K562 (cell line): ENCODE results near the gene KRTAP1-3. TPM values are rescaled to one million over a fixed set of nuclear protein-coding genes. Genes with fewer than 3 reads are reported as not detected.
"Not testable (repeated sequence)": the region's sequence is repeated elsewhere in the genome, so short reads cannot be mapped to it uniquely, and the experiment has no call there.

Source experiments
- ATAC-seq: fragments of 200-7000 bp; cut with Tn5 transposase; 3 replicates; pipeline ENCODE4 v1.9.1; 2020; ENCODE audit warnings: moderate library complexity
- Bru-seq: library from RNA; stranded (reverse); fragments of 400-500 nt; gene quantifications from one replicate; lab custom pipeline; 2021; lab: Mats Ljungman, UMichigan
- BruChase-seq, 2 experiments: library from RNA; stranded (reverse); fragments of 400-500 nt; gene quantifications; one replicate each; lab custom pipeline; 2021; lab: Mats Ljungman, UMichigan
- BruUV-seq: library from RNA; stranded (reverse); fragments of 400-500 nt; replicated peaks from 2 replicates; lab custom pipeline; 2021; lab: Mats Ljungman, UMichigan
- CTCF ChIA-PET: fragments of 300-600 bp; formaldehyde crosslinking; extraction: SDS; loops from one replicate; lab custom pipeline; 2021; ENCODE audit warnings: low intra/inter-chr PET ratio; lab: Yijun Ruan, JAX
- POLR2A ChIA-PET: fragments of 300-600, 350-650 bp; sonication (Branson Sonifier 250); formaldehyde crosslinking; extraction: SDS; loops from one replicate; lab custom pipeline; 2021; ENCODE audit warnings: antibody characterized with exemption, inconsistent platforms; lab: Yijun Ruan, JAX
- DNase-seq, 4 experiments: peaks; one replicate each; pipeline versions ENCODE4 v3.0.0 to v3.0.0-alpha.2; 2011 to 2018; ENCODE audit warnings: low spot score in 3 of 4, mixed read lengths in 3 of 4; ENCODE audit errors: extremely low read depth in 1 of 4
- FAIRE-seq: peaks from 2 replicates; lab custom pipeline; 2011; peaks lifted over from hg19 to GRCh38; lab: Jason Lieb, UNC
- H2AFZ ChIP-seq: 2 replicates; pipeline ENCODE4 v1.6.0; 2011; ENCODE audit warnings: low read depth, low read length, control low read depth, inconsistent platforms
- H3K27ac ChIP-seq: fragments of 200-600 bp; 3 replicates; pipeline ENCODE4 v1.8.0; 2011; ENCODE audit warnings: low read depth, mild to moderate bottlenecking, control low read depth, inconsistent platforms, low read length, moderate library complexity, mixed read lengths; ENCODE audit errors: extremely low read depth
- H3K27me3 ChIP-seq, 2 experiments: fragments of 300-600 bp in 1 of 2; 2 replicates in 1 of 2; 3 replicates in 1 of 2; pipeline versions ENCODE4 v1.6.0 to v1.8.0; 2011; ENCODE audit warnings: inconsistent platforms in 2 of 2, low read length in 2 of 2, mild to moderate bottlenecking in 1 of 2, mixed read lengths in 1 of 2, moderate library complexity in 1 of 2; ENCODE audit not compliant: control insufficient read depth in 2 of 2, insufficient read depth in 2 of 2
- H3K36me3 ChIP-seq: fragments of 300-600 bp; 3 replicates; pipeline ENCODE4 v1.8.0; 2011; ENCODE audit warnings: mild to moderate bottlenecking, low read length, inconsistent platforms; ENCODE audit not compliant: control insufficient read depth, insufficient read depth
- H3K4me1 ChIP-seq, 2 experiments: fragments of 200-600 bp in 1 of 2; replicated peaks in 1 of 2; 2 replicates in 1 of 2; 3 replicates in 1 of 2; pipeline versions ENCODE4 v1.5.1 to v1.8.0; 2011; ENCODE audit warnings: inconsistent platforms in 2 of 2, low read length in 2 of 2, mild to moderate bottlenecking in 1 of 2, mixed read lengths in 1 of 2, moderate library complexity in 1 of 2; ENCODE audit not compliant: control insufficient read depth in 2 of 2, insufficient read depth in 2 of 2
- H3K4me2 ChIP-seq: 2 replicates; pipeline ENCODE4 v1.6.1; 2011; ENCODE audit warnings: low read length, control low read depth, inconsistent platforms, mixed read lengths; ENCODE audit not compliant: insufficient read depth
- H3K4me3 ChIP-seq: fragments of 200-600 bp; sonication (generic), shearing (Covaris generic); 2 replicates; pipeline ENCODE4 v1.5.1; 2016; ENCODE audit warnings: control low read depth, inconsistent platforms
- H3K79me2 ChIP-seq: fragments of 200-600 bp; 3 replicates; pipeline ENCODE4 v1.8.0; 2011; ENCODE audit warnings: low read length, inconsistent platforms; ENCODE audit not compliant: control insufficient read depth, insufficient read depth
- H3K9ac ChIP-seq, 2 experiments: 2 replicates each; pipeline versions ENCODE4 v1.6.0 to v1.6.1; 2011; ENCODE audit warnings: low read depth in 2 of 2, low read length in 2 of 2, control low read depth in 1 of 2, inconsistent platforms in 1 of 2, mild to moderate bottlenecking in 1 of 2, mixed read lengths in 1 of 2; ENCODE audit not compliant: insufficient read depth in 1 of 2
- H3K9me1 ChIP-seq: one replicate; pipeline ENCODE4 v1.6.0; 2011; ENCODE audit warnings: inconsistent platforms, mild to moderate bottlenecking, low read length, moderate library complexity; ENCODE audit not compliant: control insufficient read depth, insufficient read depth
- H3K9me3 ChIP-seq: replicated peaks from 2 replicates; pipeline ENCODE4 v1.5.1; 2011; ENCODE audit warnings: low read depth, low read length, inconsistent platforms; ENCODE audit not compliant: control insufficient read depth, insufficient read depth
- H4K20me1 ChIP-seq: replicated peaks from 2 replicates; pipeline ENCODE4 v1.6.1; 2011; ENCODE audit warnings: low read length, inconsistent platforms, mixed read lengths; ENCODE audit not compliant: control insufficient read depth, insufficient read depth
- WGBS: fragments of 100-300 bp; shearing (Covaris generic); methylation state at CpG from one replicate; pipeline ENCODE4 v1.1.6; 2016; ENCODE audit warnings: low coverage, mixed read lengths; ENCODE audit not compliant: insufficient coverage; ENCODE audit errors: missing lambda C conversion rate; 5-methylcytosine and 5-hydroxymethylcytosine counted together
- in situ Hi-C: fragments of 300-500 bp; cut with MboI; formaldehyde crosslinking; loops from 4 replicates; pipeline ENCODE4 v1.15.0; 2018; ENCODE audit warnings: inconsistent platforms, mixed read lengths
- intact Hi-C: fragments of 100-400 bp; cut with micrococcal nuclease; formaldehyde crosslinking; loops from 2 replicates; pipeline ENCODE4 v1.14.2; 2022
- long read RNA-seq, 3 experiments: library from polyadenylated mRNA in 2 of 3; library from RNA in 1 of 3; unstranded in 2 of 3; stranded (forward) in 1 of 3; transcript quantifications; one replicate each; pipeline ENCODE4 v2.0.0, GENCODE V29; 2019 to 2022
- polyA minus RNA-seq, 3 experiments: library from RNA; depleted of rRNA, polyadenylated mRNA; stranded (reverse); fragments of >200 nt; gene quantifications; 2 replicates each; pipeline ENCODE4 v1.2.3, GENCODE V29; 2011
- polyA plus RNA-seq, 8 experiments: library from polyadenylated mRNA; depleted of rRNA in 4 of 8; stranded (reverse) in 5 of 8; unstranded in 3 of 8; fragments of >200 nt; fragmentation: Nextera tagmentation in 2 of 8; fragmentation: Illumina TruSeq in 1 of 8; extraction: Ambion mirVana in 2 of 8; extraction: Trizol in 1 of 8; gene quantifications; 2 replicates each; pipeline versions ENCODE4 v1.2.1 to v1.2.3, GENCODE V29; 2011 to 2014; ENCODE audit warnings: inconsistent platforms in 1 of 8, missing spikeins in 1 of 8
- total RNA-seq, 7 experiments: library from RNA; depleted of rRNA in 6 of 7; stranded (reverse); fragments of >200 nt in 6 of 7; fragmentation: Illumina TruSeq in 2 of 7; extraction: Trizol in 2 of 7; gene quantifications; 2 replicates each; pipeline versions ENCODE4 v1.2.1 to v1.2.3, GENCODE V29; 2011 to 2021; ENCODE audit warnings: low replicate concordance in 1 of 7

The KRTAP1-3 gene, protein sequence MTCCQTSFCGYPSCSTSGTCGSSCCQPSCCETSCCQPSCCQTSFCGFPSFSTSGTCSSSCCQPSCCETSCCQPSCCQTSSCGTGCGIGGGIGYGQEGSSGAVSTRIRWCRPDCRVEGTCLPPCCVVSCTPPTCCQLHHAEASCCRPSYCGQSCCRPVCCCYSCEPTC
- not detected in 2 replicates for total RNA-seq (2011; cell fraction: chromatin; rRNA removed; ENCODE audit: low replicate concordance)
- total RNA-seq (2011; cell fraction: nucleolus; rRNA removed) = not detected in 2 replicates
- total RNA-seq (2011; cell fraction: nucleoplasm; rRNA removed) = not detected in 2 replicates
- total RNA-seq (2014; rRNA removed) (not detected in 2 replicates), total RNA-seq (2014; rRNA removed; fragmentation: Illumina TruSeq; extraction: Trizol) (not detected in 2 replicates), total RNA-seq (2015; rRNA removed; fragmentation: Illumina TruSeq; extraction: Trizol) (not detected in 2 replicates), total RNA-seq (2021) (not detected in 2 replicates), polyA plus RNA-seq (2011; rRNA removed) (not detected in 2 replicates), polyA plus RNA-seq (2014; fragmentation: Illumina TruSeq; extraction: Trizol) (not detected in 2 replicates), polyA plus RNA-seq (2014; fragmentation: Nextera tagmentation; extraction: Ambion mirVana) (not detected), polyA plus RNA-seq (2014; rRNA removed) (not detected in 2 replicates), polyA minus RNA-seq (2011; rRNA and poly(A)+ RNA removed) (not detected in 2 replicates), Bru-seq, nascent RNA (not detected), BruChase-seq, experiment 1, labeled RNA remaining after a 2-hour chase (not detected), BruChase-seq, experiment 2, labeled RNA remaining after a 6-hour chase (not detected)
- not detected in 2 replicates for polyA plus RNA-seq (2011; cell fraction: cytosol; rRNA removed)
- polyA plus RNA-seq (2011; cell fraction: nucleus; rRNA removed) = not detected in 2 replicates
- not detected in 2 replicates for polyA plus RNA-seq (2012)
- not detected in 2 replicates for polyA minus RNA-seq (2011; cell fraction: cytosol; rRNA and poly(A)+ RNA removed)
- not detected in 2 replicates for polyA minus RNA-seq (2011; cell fraction: nucleus; rRNA and poly(A)+ RNA removed)
- long read RNA-seq, experiment 1 = 0 reads
- long read RNA-seq, experiment 2 = 0 reads
- long read RNA-seq, experiment 3 = 0 reads

DNA sequence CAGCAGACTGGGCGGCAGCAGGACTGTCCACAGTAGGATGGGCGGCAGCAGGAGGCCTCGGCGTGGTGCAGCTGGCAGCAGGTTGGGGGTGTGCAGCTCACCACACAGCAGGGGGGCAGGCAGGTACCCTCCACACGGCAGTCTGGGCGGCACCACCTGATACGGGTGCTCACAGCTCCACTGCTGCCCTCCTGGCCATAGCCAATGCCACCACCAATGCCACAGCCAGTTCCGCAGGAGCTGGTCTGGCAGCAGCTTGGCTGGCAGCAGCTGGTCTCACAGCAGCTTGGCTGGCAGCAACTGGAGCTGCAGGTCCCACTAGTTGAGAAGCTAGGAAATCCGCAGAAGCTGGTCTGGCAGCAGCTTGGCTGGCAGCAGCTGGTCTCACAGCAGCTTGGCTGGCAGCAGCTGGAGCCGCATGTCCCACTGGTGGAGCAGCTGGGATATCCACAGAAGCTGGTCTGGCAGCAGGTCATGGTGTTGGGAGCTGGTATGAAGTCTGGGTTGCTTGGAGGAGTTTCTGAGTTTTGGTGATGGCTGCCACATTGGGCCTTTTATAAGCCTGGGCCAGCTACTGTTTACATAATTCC, at the start of gene KRTAP1-3:
KRTAP1-3 (minus strand) TSS at position 529 of the 590 bp plus-strand sequence; CDS start at position 476, 53 bp downstream.
- H3K9me3 ChIP-seq, H3K9me1 ChIP-seq, FAIRE-seq, H3K79me2 ChIP-seq, DNase-seq, intact Hi-C loops, H3K4me1 ChIP-seq, H3K27ac ChIP-seq, ATAC-seq, in situ Hi-C loops, BruUV-seq, CTCF ChIA-PET, H4K20me1 ChIP-seq, H2AFZ ChIP-seq, H3K4me3 ChIP-seq, H3K36me3 ChIP-seq, H3K4me2 ChIP-seq, H3K9ac ChIP-seq: not testable (repeated sequence)
- WGBS = under 1% methylated on average over 9 of the region's 10 CpGs
- POLR2A ChIA-PET = interaction anchor here (0.6 kb wide), 1 partner anchor 498 kb away, joined by 4 read pairs; no protein-coding TSS in a partner anchor
- H3K27me3 ChIP-seq = peaks cover 0 to 13% of the 10 kb centered on the region in 2 experiments; a peak in 2 of 5 replicates

GRCh38 chr17:41084100-41084856, 49.6 kb upstream of the KRTAP1-3 start, which contains the start of gene KRTAP4-7:
Gene KRTAP4-7, plus strand, starts transcription at chr17:41084150. Its CDS starts 57 bp downstream, at chr17:41084207.
- WGBS = 3% methylated on average over 9 of the region's 14 CpGs

GRCh38 chr17:41083427-41083826, 48.8 kb upstream of the KRTAP1-3 start:
- H3K4me3 ChIP-seq, H3K27me3 ChIP-seq, POLR2A ChIA-PET, ATAC-seq, H3K9me1 ChIP-seq, H3K27ac ChIP-seq, H3K36me3 ChIP-seq, H3K9ac ChIP-seq, H2AFZ ChIP-seq, intact Hi-C loops, in situ Hi-C loops, BruUV-seq, H3K9me3 ChIP-seq, DNase-seq, H3K79me2 ChIP-seq, H3K4me2 ChIP-seq, CTCF ChIA-PET, H4K20me1 ChIP-seq, H3K4me1 ChIP-seq, FAIRE-seq: not testable (repeated sequence)
- WGBS = 0% methylated on average over 2 of the region's 2 CpGs

More at GRCh38 chr17:41084100-41084856, 49.6 kb upstream of the KRTAP1-3 start, which contains the start of gene KRTAP4-7:
- H3K27me3 ChIP-seq, H3K4me2 ChIP-seq, H3K79me2 ChIP-seq, H4K20me1 ChIP-seq, DNase-seq, H3K4me1 ChIP-seq, ATAC-seq, CTCF ChIA-PET, H3K4me3 ChIP-seq, H3K9ac ChIP-seq, H3K27ac ChIP-seq, FAIRE-seq, H2AFZ ChIP-seq, BruUV-seq, POLR2A ChIA-PET, in situ Hi-C loops, H3K9me1 ChIP-seq, H3K9me3 ChIP-seq, H3K36me3 ChIP-seq, intact Hi-C loops: not testable (repeated sequence)
